ENCODE data around the gene ZNF565.

ZNF565 gene

GRCh38 chr19:36246006-36246481 lies 31.6 kb upstream of the ZNF565 start:
- Histone ChIP-seq H3K4me2 (ENCODE audit: low read length) (no peak overlapping the region), H3K4me1 (ENCODE audit: insufficient read depth, low read length, severe bottlenecking) (no peaks in the 10 kb centered on the region), H3K9me2 (ENCODE audit: low read depth, low read length) (no peaks in the 10 kb centered on the region), H3K9me3 (ENCODE audit: low read length) (no peaks in the 10 kb centered on the region), H3K4me3 (ENCODE audit: low read depth, low read length, poor library complexity, severe bottlenecking) (no peak overlapping the region), H3K36me3 (ENCODE audit: insufficient read depth, low read length) (no peaks in the 10 kb centered on the region), H3K79me2 (ENCODE audit: insufficient read depth, low read length) (no peaks in the 10 kb centered on the region), H3K9ac (ENCODE audit: low read length) (no peak overlapping the region), H4K20me1 (ENCODE audit: insufficient read depth, low read length) (no peaks in the 10 kb centered on the region), H3F3A (ENCODE audit: insufficient read depth, low read length) (no peaks in the 10 kb centered on the region), H2AFZ (ENCODE audit: low read length) (no peak overlapping the region), H3K27me3 (ENCODE audit: insufficient read depth, low read length) (no peaks in the 10 kb centered on the region), H3K27ac (ENCODE audit: low read depth, low read length, poor library complexity, severe bottlenecking) (no peak overlapping the region)
- TF ChIP-seq CTCF (IDR thresholded peaks at IDR 0.05; ENCODE audit: low read length) = no peak
- no peak for TF ChIP-seq EZH2 (IDR thresholded peaks at IDR 0.05; ENCODE audit: borderline replicate concordance, low read length)

- H3K4me2 ChIP-seq (ENCODE audit: low read length) = no peak overlapping the region
- H3K4me3 ChIP-seq (ENCODE audit: low read depth, low read length, poor library complexity, severe bottlenecking) = no peak overlapping the region
- H3K79me2 ChIP-seq (ENCODE audit: insufficient read depth, low read length) = no peaks in the 10 kb centered on the region
- H3K9ac ChIP-seq (ENCODE audit: low read length) = no peak overlapping the region
- H3K27me3 ChIP-seq (ENCODE audit: insufficient read depth, low read length) = no peaks in the 10 kb centered on the region
- H3K36me3 ChIP-seq (ENCODE audit: insufficient read depth, low read length) = no peaks in the 10 kb centered on the region
- H3K9me3 ChIP-seq (ENCODE audit: low read length) = no peaks in the 10 kb centered on the region
- H2AFZ ChIP-seq (ENCODE audit: low read length) = no peak overlapping the region
- no peaks in the 10 kb centered on the region for H4K20me1 ChIP-seq (ENCODE audit: insufficient read depth, low read length)
- no peaks in the 10 kb centered on the region for H3K4me1 ChIP-seq (ENCODE audit: insufficient read depth, low read length, severe bottlenecking)
- no peaks in the 10 kb centered on the region for H3F3A ChIP-seq (ENCODE audit: insufficient read depth, low read length)
- no peak overlapping the region for H3K27ac ChIP-seq (ENCODE audit: low read depth, low read length, poor library complexity, severe bottlenecking)
- no peak for TF ChIP-seq EZH2 (IDR thresholded peaks at IDR 0.05; ENCODE audit: borderline replicate concordance, low read length)
- no peak for TF ChIP-seq CTCF (IDR thresholded peaks at IDR 0.05; ENCODE audit: low read length)
- no peaks in the 10 kb centered on the region for H3K9me2 ChIP-seq (ENCODE audit: low read depth, low read length)
These were observed 30.9 kb upstream of the ZNF565 start for GRCh38 chr19:36245210-36246005.

- H3K9ac ChIP-seq (ENCODE audit: low read length) = no peak overlapping the region
- TF ChIP-seq EZH2 (IDR thresholded peaks at IDR 0.05; ENCODE audit: borderline replicate concordance, low read length) (no peak), CTCF (IDR thresholded peaks at IDR 0.05; ENCODE audit: low read length) (no peak)
- H3K4me3 ChIP-seq (ENCODE audit: low read depth, low read length, poor library complexity, severe bottlenecking) = no peak overlapping the region
These were observed 29.6 kb upstream of the ZNF565 start for GRCh38 chr19:36244066-36244465.

More at GRCh38 chr19:36244066-36244465, 29.6 kb upstream of the ZNF565 start:
- H4K20me1 ChIP-seq (ENCODE audit: insufficient read depth, low read length) = no peaks in the 10 kb centered on the region
- no peaks in the 10 kb centered on the region for H3F3A ChIP-seq (ENCODE audit: insufficient read depth, low read length)
- no peaks in the 10 kb centered on the region for H3K4me1 ChIP-seq (ENCODE audit: insufficient read depth, low read length, severe bottlenecking)
- H3K27ac ChIP-seq (ENCODE audit: low read depth, low read length, poor library complexity, severe bottlenecking) = no peak overlapping the region
- H3K4me2 ChIP-seq (ENCODE audit: low read length) = no peak overlapping the region
- H3K9me2 ChIP-seq (ENCODE audit: low read depth, low read length) = no peaks in the 10 kb centered on the region
- H3K36me3 ChIP-seq (ENCODE audit: insufficient read depth, low read length) = peaks cover 10% of the 10 kb centered on the region
- no peaks in the 10 kb centered on the region for H3K27me3 ChIP-seq (ENCODE audit: insufficient read depth, low read length)
- H3K9me3 ChIP-seq (ENCODE audit: low read length) = no peaks in the 10 kb centered on the region
- no peak overlapping the region for H2AFZ ChIP-seq (ENCODE audit: low read length)
- no peaks in the 10 kb centered on the region for H3K79me2 ChIP-seq (ENCODE audit: insufficient read depth, low read length)

Data from OCI-LY1 (cell line).